ENCODE data around the gene HSPA12A. TPM values are rescaled to one million over a fixed set of nuclear protein-coding genes. Genes with fewer than 3 reads are reported as not detected.

HSPA12A gene
- polyA plus RNA-seq, 1 donor (not counting 4 experiments of a cell fraction or from before 2014, with no cell fraction given), result 8.1 TPM

DNA sequence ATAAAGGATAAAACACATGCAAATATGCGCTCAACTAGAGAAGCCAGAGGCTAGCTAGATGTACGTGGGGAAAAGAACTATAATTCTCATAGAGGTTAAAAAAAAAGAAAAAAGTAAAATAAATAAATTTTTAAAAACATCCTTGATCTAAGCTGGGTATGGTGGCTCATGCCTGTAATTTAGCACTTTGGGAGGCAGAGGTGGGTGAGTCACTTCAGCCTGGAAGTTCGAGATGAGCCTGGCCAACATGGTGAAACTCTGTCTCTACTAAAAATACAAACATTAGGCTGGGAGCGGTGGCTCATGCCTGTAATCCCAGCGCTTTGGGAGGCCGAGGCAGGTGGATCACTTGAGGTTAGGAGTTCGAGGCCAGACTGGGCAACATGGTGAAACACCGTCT, 18.6 kb upstream of the HSPA12A start:
- no peak overlapping the region for H3K27ac ChIP-seq (ENCODE audit: control insufficient read depth, insufficient read depth, low read length)
- no peak overlapping the region for H3K9ac ChIP-seq (ENCODE audit: control insufficient read depth, extremely low read depth, insufficient read depth, low read length)
- H3K36me3 ChIP-seq (ENCODE audit: control insufficient read depth in 2 of 2, extremely low read depth in 1 of 2, insufficient read depth in 2 of 2, low read length in 2 of 2), result no peaks in the 10 kb centered on the region
- no peaks in the 10 kb centered on the region for H3K9me1 ChIP-seq (ENCODE audit: control insufficient read depth, extremely low read depth, insufficient read depth, low read length)
- dilution Hi-C loops (cut with MboI; ENCODE audit: extremely low pct_ligation_motif_present, low sequenced_read_pairs), result no loop called here
- H4K20me1 ChIP-seq (ENCODE audit: control insufficient read depth, extremely low read depth, insufficient read depth, low read length), result no peaks in the 10 kb centered on the region
- no peaks in the 10 kb centered on the region for H3K79me2 ChIP-seq (ENCODE audit: control insufficient read depth, insufficient read depth, low read length)
- no peaks in the 10 kb centered on the region for H3K27me3 ChIP-seq (ENCODE audit: control insufficient read depth, extremely low read depth, insufficient read depth, low read length)
- H3K9me3 ChIP-seq (ENCODE audit: control insufficient read depth, low read depth, low read length), result no peaks in the 10 kb centered on the region
- H2AFZ ChIP-seq (ENCODE audit: control insufficient read depth, low read length), result no peak overlapping the region
- no peak for DNase-seq (ENCODE audit: low read depth, low spot score)
- H3K4me2 ChIP-seq (ENCODE audit: control insufficient read depth, extremely low read depth, insufficient read depth, low read depth, low read length), result no peak overlapping the region
- TF ChIP-seq EZH2 (IDR thresholded peaks at IDR 0.05; ENCODE audit: low read length), result no peak
- TF ChIP-seq, protein P1, sequence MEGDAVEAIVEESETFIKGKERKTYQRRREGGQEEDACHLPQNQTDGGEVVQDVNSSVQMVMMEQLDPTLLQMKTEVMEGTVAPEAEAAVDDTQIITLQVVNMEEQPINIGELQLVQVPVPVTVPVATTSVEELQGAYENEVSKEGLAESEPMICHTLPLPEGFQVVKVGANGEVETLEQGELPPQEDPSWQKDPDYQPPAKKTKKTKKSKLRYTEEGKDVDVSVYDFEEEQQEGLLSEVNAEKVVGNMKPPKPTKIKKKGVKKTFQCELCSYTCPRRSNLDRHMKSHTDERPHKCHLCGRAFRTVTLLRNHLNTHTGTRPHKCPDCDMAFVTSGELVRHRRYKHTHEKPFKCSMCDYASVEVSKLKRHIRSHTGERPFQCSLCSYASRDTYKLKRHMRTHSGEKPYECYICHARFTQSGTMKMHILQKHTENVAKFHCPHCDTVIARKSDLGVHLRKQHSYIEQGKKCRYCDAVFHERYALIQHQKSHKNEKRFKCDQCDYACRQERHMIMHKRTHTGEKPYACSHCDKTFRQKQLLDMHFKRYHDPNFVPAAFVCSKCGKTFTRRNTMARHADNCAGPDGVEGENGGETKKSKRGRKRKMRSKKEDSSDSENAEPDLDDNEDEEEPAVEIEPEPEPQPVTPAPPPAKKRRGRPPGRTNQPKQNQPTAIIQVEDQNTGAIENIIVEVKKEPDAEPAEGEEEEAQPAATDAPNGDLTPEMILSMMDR (optimal IDR thresholded peaks at IDR 0.05 in 1 of 3, IDR thresholded peaks at IDR 0.05 in 1 of 3, conservative IDR thresholded peaks at IDR 0.05 in 1 of 3; ENCODE audit: extremely low read depth in 1 of 3, insufficient read depth in 2 of 3, low read length in 3 of 3), result no peak
- FAIRE-seq, result no peak
- H3K4me1 ChIP-seq (ENCODE audit: control insufficient read depth, extremely low read depth, insufficient read depth, low read length), result peaks cover 4% of the 10 kb centered on the region
- no peak overlapping the region for H3K4me3 ChIP-seq (ENCODE audit: control insufficient read depth in 2 of 3, extremely low read depth in 1 of 3, insufficient read depth in 2 of 3, low read depth in 1 of 3, low read length in 3 of 3)

DNA sequence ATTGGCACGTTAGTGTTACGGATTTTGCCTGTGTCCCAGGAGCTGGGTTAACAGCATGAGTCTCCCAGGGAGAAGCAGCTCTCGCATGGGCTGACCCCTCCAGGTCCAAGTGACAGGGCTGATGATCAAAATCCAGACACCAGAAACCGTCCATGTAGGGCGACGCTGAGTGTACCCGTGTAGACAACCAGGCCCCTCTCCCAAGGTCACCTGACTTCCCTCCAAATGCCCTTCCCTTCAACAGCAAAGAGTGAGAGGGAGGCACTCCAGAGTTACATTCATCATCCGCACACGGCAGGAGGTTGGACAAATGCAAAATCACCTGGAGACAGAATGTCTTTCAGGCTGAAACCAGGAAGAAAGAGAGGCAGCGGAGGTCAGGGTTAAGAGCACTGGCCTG, 14.9 kb upstream of the HSPA12A start:
- Histone ChIP-seq H3K9ac (ENCODE audit: control insufficient read depth, extremely low read depth, insufficient read depth, low read length) (no peak overlapping the region), H3K9me1 (ENCODE audit: control insufficient read depth, extremely low read depth, insufficient read depth, low read length) (no peaks in the 10 kb centered on the region), H3K27ac (ENCODE audit: control insufficient read depth, insufficient read depth, low read length) (no peak overlapping the region), H3K4me1 (ENCODE audit: control insufficient read depth, extremely low read depth, insufficient read depth, low read length) (peaks cover 22% of the 10 kb centered on the region), H4K20me1 (ENCODE audit: control insufficient read depth, extremely low read depth, insufficient read depth, low read length) (no peaks in the 10 kb centered on the region), H3K27me3 (ENCODE audit: control insufficient read depth, extremely low read depth, insufficient read depth, low read length) (no peaks in the 10 kb centered on the region), H3K4me2 (ENCODE audit: control insufficient read depth, extremely low read depth, insufficient read depth, low read depth, low read length) (no peak overlapping the region), H3K9me3 (ENCODE audit: control insufficient read depth, low read depth, low read length) (no peaks in the 10 kb centered on the region), H3K4me3 (ENCODE audit: control insufficient read depth in 2 of 3, extremely low read depth in 1 of 3, insufficient read depth in 2 of 3, low read depth in 1 of 3, low read length in 3 of 3) (no peak overlapping the region), H3K36me3 (ENCODE audit: control insufficient read depth in 2 of 2, extremely low read depth in 1 of 2, insufficient read depth in 2 of 2, low read length in 2 of 2) (no peaks in the 10 kb centered on the region), H2AFZ (ENCODE audit: control insufficient read depth, low read length) (no peak overlapping the region), H3K79me2 (ENCODE audit: control insufficient read depth, insufficient read depth, low read length) (no peaks in the 10 kb centered on the region)
- dilution Hi-C loops (cut with MboI; ENCODE audit: extremely low pct_ligation_motif_present, low sequenced_read_pairs), result no loop called here
- FAIRE-seq (no peak), DNase-seq (ENCODE audit: low read depth, low spot score) (no peak)
- TF ChIP-seq, protein P1 (optimal IDR thresholded peaks at IDR 0.05 in 1 of 3, IDR thresholded peaks at IDR 0.05 in 1 of 3, conservative IDR thresholded peaks at IDR 0.05 in 1 of 3; ENCODE audit: extremely low read depth in 1 of 3, insufficient read depth in 2 of 3, low read length in 3 of 3), result no peak
- no peak for TF ChIP-seq EZH2 (IDR thresholded peaks at IDR 0.05; ENCODE audit: low read length)

Data from keratinocyte (primary cell).